Measurements from ENCODE around the gene TAF3.

GRCh38 chr10:7824251-7824650 is 5.9 kb downstream of the TAF3 start:
- no peak for TF ChIP-seq CTCF (IDR thresholded peaks at IDR 0.05; ENCODE audit: insufficient read depth, low read length, poor library complexity, severe bottlenecking)
- TF ChIP-seq EZH2phosphoT487 (conservative IDR thresholded peaks at IDR 0.05; ENCODE audit: low read length): no peak

Measured in SU-DHL-6 (cell line).